Epithelial cell of proximal tubule (primary cell): ENCODE data around the gene LYZ. TPM values are rescaled to one million over a fixed set of nuclear protein-coding genes. Genes with fewer than 3 reads are reported as not detected.

Experiments
- DNase-seq: peaks from one replicate; pipeline ENCODE4 v3.0.0-alpha.2; 2011; ENCODE audit warnings: low read depth
- H3K4me3 ChIP-seq: 2 replicates; pipeline ENCODE4 v1.5.1; 2011; ENCODE audit warnings: low read depth, mild to moderate bottlenecking, low read length
- total RNA-seq: library from RNA; depleted of rRNA; stranded (reverse); fragments of >200 nt; gene quantifications from 2 replicates; pipeline ENCODE4 v1.2.3, GENCODE V29; 2015
- TF ChIP-seq, protein P1 (sequence below): conservative IDR thresholded peaks from 2 replicates; pipeline ENCODE4 v1.5.1; 2012; ENCODE audit warnings: low read depth, mild to moderate bottlenecking, low read length

The LYZ gene
- total RNA-seq, 1 donor from 2014 or later, result not detected

DNA sequence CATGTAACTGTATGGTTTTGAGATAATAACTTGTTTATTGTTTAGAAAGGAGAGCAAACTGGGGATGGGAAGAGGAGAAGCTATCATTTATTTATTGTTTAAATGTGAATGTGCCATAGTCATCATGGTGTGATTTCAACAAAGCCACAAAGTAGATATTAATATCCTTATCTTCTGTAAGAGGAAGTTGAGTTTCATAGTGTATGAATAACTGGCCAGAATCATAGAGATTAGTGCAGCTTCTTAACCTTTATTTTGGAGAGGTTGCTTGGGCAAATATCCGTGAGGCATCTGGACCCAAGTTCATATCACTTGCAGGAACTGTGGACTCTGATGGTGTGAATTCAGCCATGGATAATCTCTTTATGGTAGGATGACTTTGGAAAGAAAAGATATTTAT lies 26.8 kb upstream of the LYZ start:
- DNase-seq, result no peak
- no peak overlapping the region for H3K4me3 ChIP-seq
- TF ChIP-seq, protein P1, sequence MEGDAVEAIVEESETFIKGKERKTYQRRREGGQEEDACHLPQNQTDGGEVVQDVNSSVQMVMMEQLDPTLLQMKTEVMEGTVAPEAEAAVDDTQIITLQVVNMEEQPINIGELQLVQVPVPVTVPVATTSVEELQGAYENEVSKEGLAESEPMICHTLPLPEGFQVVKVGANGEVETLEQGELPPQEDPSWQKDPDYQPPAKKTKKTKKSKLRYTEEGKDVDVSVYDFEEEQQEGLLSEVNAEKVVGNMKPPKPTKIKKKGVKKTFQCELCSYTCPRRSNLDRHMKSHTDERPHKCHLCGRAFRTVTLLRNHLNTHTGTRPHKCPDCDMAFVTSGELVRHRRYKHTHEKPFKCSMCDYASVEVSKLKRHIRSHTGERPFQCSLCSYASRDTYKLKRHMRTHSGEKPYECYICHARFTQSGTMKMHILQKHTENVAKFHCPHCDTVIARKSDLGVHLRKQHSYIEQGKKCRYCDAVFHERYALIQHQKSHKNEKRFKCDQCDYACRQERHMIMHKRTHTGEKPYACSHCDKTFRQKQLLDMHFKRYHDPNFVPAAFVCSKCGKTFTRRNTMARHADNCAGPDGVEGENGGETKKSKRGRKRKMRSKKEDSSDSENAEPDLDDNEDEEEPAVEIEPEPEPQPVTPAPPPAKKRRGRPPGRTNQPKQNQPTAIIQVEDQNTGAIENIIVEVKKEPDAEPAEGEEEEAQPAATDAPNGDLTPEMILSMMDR, result no peak

DNA sequence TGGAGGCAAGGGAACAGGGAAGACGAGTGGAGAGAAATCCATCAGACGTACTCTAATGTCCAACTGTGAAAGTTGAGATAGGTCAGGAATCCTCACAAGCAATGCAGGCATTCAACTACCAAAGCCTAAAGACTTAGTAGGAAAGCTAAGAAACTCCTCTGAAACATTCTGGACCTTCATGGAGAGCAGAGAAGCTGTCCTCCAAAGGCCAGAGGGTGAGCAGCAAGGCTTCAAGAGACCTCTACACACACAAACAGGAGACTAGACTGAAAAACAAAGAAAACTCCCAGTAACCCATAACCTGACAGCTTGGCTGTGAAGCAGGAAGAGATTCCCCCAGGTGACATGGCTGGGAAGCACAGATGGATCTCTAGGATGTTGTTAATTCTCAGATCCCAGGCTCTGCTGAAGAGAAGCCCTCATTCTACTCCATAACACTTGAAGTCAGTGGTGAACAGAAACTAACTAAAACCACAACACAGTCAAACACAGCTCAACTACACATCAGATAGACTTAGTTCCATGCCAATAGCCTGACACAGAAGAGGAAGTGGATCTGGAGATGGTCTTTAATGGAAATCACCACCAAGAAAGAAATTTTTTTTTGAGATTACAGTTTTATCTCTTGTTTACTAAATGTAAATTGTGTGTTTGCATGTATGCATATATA lies 23.2 kb upstream of the LYZ start:
- H3K4me3 ChIP-seq, result no peak overlapping the region
- TF ChIP-seq, protein P1, result no peak
- DNase-seq, result no peak

DNA sequence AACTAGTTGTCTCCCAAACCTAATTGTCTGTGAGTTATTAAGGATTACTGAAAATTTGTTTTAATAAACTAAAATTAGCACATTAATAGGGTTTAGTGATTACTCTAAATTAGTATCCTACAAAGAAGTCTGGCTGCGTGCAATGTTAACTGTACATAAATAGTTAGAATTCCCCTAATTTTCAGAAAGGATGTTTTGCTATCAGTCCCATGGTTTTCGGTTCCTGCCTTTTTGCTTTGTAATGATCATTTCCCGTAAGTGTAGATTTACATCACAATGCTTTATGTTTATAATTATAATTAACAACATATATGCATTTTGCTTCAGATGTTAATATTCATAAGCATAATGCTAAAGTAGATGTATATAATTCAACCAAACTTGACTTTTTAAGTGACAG lies 19.8 kb upstream of the LYZ start:
- DNase-seq, result no peak
- TF ChIP-seq, protein P1, result no peak

DNA sequence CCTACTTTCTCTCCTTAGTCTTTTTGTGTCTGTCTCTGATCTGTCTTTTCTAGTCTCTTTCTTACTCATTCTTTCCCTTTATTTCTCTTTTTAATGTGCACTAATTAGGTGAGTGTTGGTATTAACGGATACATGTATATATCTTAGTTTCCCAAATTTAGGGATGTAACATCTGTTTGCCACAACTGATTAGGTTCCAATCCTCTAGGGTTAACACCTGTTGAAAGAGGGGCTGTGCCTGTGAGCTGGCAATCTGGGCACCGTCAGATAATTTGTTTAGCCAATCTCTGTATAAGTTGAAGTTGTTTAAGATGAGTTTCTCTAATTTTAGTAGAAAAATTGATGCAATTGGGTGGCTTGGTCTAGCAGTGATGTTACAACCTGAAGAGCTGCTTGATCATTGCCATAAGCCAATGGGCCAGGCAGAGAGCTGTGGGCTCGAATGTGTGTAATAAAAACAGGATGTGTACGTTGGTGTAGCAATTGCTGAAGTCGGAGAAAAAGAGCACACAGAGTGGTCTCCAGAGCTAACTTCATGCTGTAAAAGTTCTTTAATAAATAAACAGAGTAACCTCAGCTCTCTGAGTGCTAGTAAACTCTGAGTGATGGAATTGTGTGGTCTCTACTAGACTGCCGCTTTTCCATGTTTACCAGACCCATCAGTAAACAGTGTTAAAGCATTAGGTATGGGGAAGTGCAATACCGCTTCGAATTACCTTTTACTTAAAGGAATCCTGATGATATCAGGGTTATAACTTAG lies 18.3 kb upstream of the LYZ start:
- H3K4me3 ChIP-seq, result peak overlapping the region; percentile 52
- DNase-seq, result no peak
- TF ChIP-seq, protein P1, result no peak

More for the DNA sequence above, 19.8 kb upstream of the LYZ start:
- no peak overlapping the region for H3K4me3 ChIP-seq

DNA sequence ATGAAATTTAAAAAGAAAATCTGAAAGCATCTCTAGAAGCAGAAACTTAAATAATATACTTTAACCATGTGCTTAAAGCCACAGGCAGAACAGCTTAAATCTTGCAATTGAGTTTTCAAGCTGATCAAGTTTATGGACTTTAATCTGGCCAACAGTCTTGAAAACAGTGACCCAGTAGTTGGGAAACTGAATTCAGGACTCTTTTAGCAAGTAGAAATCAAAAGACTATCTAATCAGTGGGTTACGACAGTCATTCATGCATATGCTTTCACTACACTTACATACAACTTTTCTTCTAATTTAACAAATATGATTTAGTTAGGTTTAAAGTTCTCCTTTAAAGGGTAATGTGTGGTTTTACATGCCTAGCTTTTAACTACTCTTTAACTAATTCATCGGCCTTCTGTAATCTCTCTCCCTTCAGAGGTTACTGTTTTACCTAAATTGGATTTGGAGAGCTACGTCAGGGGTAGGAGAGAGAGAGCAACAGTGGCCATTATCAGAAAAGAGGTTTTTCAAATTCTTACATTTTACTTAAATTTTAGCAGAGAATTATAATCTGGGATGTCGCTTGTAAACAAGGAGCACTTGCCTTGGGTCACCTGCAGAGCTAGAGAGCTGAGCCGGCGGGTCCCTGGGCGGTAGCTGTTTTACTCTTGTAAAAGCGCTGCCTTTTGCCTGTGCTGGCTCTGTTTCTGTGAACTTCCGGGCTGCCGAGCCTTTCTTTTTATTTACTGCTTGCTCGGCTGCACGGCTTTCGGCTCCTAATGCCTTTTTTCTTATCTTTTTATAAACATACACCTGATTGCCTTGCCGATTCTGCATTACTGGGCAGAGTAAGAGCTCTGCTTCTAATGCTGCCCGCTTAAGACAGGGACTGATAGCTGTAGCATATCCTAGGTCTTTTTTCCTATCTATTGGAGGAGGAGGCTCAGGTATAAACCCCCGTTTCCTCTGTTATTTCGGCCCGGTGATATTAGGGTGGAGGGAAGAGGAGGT lies 17.4 kb upstream of the LYZ start:
- TF ChIP-seq, protein P1, result no peak
- H3K4me3 ChIP-seq, result peak overlapping the region; percentile 52
- peak; percentile 15 for DNase-seq

DNA sequence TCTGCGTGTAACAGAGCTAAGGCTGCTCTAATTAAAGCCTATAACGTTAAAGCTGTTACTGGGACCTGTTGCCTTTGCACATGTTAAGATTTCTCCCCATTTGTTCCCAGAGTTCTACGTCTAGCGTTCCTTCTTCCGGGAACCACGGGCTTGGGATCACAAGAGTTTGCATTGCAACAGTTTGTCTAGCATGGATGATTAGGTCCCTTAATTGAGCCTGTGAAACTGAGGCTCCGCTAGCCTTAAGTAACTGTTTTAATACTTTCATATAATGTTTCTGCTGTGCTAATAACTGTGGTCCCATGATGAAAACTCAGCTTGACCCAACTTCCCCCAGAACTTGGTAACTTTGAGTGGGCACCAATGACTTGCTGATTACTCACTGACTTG lies 16.7 kb upstream of the LYZ start:
- TF ChIP-seq, protein P1, result no peak
- H3K4me3 ChIP-seq, result peak overlapping the region; percentile 52

More for the DNA sequence above, 16.7 kb upstream of the LYZ start:
- DNase-seq, result peak; percentile 18
